Hematopoietic multipotent progenitor cell treated with erythropoietin and hydrocortisone succinate and interleukin-3 and kit ligand, for 17 days (in vitro differentiated cells): ENCODE data around the gene M1AP.

ENCODE experiments used
- DNase-seq: peaks from one replicate; pipeline ENCODE4 v3.0.0-alpha.2; 2015; ENCODE audit warnings: low spot score

Gene M1AP

GRCh38 chr2:74546004-74546403 is 102.1 kb downstream of the M1AP start:
- no peak for DNase-seq

GRCh38 chr2:74544634-74545033 is 103.5 kb downstream of the M1AP start:
- DNase-seq, result no peak

- no peak for DNase-seq
These were observed 105.2 kb downstream of the M1AP start for GRCh38 chr2:74542978-74543377.

DNA sequence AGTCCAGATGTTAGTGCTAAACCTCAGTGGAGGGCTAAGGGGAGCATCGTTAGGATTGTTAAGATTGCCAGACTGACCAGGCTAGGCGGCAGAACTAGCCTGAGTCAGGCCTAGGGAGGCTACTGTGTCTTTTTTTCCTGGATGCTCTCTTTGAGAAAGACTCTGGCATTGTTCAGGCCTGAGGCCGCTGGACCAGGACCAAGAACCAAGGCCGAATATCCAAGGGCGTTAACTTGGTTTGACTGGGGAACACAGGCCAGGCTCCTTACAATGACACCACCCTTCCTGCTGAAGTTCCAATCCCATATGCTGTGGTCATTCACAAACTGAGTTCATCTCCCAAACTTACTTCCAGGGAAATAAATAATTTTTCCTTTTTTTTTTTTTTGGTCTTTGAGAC is 107.8 kb downstream of the M1AP start:
- no peak for DNase-seq

- DNase-seq, result no peak
These were observed 109.2 kb downstream of the M1AP start for GRCh38 chr2:74538881-74539339.

DNA sequence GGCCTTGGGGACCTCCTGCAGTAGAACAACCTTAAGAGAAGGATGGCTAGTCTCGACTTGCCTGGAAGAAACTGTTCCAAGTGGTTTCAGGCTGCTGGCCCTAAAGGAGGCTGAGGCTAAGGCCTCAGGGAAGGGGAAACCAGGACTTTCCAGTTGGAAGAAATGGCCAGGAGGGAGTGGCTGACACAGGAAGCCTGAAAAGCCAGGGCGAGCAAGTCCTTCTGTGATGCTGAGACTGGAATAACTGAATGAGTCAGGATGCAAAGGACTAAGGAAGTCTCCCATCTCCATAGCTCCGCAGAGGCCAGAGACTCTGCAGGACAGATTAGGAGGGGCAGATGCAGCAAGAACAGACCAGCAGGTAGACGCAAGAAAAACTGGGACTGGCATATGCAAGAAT is 111.0 kb downstream of the M1AP start:
- DNase-seq, result no peak

DNA sequence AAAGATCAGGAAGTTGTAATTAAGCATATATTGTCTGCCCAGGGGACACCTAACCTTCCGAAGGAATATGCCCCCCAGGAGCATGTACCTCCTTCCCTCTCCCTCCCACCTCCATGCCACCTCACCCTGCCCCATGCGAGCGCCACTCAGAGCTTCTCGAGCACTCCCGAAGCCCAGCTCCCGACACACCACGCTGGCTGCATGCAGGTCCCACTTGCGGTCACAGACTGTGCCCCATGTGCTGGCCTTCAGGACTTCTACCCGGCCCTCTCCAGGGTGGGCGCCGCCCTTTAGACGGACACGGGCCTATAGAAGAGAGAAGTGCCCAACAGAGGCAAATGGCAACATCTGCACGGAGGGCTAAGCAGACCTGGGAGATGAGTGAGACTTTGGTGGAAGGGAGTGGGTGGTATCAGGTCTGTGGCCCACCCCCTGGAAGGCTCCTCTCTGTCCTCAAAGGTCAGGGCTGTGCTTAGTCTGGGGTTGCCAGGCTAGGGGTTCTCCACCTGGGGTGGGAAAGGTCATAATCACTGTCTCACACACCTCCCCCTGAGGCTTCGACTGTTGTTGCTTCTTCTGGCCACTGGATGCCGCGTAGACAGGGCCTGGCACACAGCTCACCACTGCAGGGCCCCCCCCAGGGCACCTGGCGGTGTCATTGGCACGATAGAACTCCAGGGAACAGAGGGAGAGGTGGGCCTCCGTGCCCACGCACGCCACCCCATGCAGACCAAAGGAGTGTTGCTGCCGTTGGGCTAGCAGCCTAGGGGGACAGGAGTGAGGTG is 111.8 kb downstream of the M1AP start:
- DNase-seq, result no peak

- no peak for DNase-seq
These were observed 112.6 kb downstream of the M1AP start for GRCh38 chr2:74535440-74535965.

DNA sequence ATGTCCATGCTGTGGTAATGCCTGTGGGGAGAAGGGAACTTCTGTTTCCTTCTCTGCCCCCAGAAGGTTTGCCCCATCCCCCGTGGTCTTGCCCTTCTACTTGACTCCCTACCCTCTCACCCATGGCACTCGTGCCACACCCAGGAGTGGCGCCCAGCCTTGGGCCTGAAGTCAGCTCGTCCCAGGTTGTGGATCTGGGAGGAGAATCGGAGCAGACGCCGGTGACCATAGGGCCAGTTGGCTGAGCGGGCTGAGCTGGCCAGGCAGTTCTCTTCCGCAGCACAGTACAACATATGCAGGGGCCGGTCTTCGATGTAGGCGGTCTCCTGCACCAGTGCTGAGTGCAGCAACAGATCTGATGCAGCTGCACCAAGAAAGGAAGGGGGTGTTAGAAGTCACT is 113.7 kb downstream of the M1AP start:
- no peak for DNase-seq

DNA sequence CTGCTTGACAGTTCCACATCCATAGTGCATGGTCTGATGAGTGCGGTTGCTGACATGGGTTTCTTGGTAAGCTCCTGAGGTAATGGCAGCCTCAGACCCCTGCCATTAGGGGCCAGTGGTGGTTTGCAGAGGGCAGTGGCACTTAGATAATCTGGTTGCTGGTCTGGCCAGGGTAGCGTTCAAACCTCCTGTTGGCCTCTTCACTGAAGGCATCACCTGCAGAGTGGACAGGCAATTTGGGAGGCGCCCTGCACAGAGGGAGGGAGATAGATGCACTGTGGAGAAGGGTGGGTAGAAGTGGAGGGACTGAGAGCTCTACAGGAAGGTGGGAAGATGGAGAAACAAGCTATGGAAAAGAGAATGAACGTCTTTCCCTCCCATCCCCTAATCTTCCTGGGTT is 114.7 kb downstream of the M1AP start:
- DNase-seq, result no peak

DNA sequence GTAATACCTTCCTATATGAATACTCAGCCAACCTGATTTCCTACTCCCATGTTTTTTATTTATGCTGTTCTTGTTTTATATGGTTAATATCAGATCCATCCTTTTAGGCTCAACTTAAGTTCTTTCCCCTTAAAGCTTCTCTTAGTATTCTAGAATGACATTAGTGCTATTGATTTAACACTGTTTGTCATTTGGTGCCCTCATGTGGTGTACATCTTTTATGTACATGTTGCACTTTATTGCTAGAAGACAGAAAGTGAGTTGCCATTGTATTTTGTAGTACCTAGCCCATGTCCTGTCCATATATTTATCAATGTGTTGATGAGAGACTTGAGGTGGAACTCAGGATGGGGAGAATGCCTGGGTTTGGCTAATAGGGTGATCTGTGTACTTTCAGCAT is 115.9 kb downstream of the M1AP start:
- peak; percentile 79 for DNase-seq

DNA sequence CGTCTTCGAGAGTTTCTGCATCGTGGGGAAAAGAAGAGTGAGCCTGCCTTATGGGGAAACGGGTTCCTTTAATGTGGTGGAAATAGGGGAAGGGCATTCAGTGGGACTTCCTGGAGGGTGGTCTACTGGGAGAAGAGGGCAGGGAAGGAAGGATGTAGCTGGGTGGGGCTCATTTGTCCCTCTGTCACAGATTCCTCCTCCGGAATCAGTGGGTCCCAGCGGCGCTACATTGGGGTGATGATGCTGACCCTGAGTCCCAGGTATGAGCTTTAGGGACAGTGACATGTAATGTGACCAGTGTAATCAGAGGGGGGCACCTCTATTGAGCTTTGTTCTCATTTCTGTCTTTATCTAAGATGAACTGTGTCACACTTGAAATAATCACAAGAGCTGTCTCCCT is 116.5 kb downstream of the M1AP start:
- no peak for DNase-seq

DNA sequence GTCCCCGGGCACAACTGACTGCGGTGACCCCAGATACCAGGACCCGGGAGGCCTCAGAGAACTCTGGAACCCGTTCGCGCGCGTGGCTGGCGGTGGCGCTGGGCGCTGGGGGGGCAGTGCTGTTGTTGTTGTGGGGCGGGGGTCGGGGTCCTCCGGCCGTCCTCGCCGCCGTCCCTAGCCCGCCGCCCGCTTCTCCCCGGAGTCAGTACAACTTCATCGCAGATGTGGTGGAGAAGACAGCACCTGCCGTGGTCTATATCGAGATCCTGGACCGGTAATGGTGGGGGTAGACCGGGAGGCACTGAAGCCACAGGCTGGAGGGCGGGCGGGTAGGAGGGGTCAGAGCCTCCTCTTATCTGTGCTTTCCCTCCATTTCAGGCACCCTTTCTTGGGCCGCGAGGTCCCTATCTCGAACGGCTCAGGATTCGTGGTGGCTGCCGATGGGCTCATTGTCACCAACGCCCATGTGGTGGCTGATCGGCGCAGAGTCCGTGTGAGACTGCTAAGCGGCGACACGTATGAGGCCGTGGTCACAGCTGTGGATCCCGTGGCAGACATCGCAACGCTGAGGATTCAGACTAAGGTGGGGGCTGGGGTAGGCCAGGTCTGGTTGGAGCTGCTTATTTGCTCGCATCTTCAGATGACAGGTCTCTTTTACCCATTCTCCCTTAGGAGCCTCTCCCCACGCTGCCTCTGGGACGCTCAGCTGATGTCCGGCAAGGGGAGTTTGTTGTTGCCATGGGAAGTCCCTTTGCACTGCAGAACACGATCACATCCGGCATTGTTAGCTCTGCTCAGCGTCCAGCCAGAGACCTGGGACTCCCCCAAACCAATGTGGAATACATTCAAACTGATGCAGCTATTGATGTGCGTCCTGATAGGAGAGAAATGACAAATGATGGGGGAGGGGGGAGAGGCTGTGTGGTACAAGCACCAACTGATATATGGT is 117.6 kb downstream of the M1AP start:
- peak; percentile 83 for DNase-seq

- DNase-seq, result peak; percentile 91
These were observed 118.5 kb downstream of the M1AP start, which contains the start of the genes AUP1 and HTRA2 for GRCh38 chr2:74529357-74530238. TSS of gene AUP1 (minus strand) at chr2:74529706. CDS start at chr2:74529629, 77 bp downstream. TSS of gene HTRA2 (plus strand) at chr2:74529933. CDS start at chr2:74530007, 74 bp downstream.

GRCh38 chr2:74528600-74529356 is 119.4 kb downstream of the M1AP start:
- DNase-seq, result no peak

DNA sequence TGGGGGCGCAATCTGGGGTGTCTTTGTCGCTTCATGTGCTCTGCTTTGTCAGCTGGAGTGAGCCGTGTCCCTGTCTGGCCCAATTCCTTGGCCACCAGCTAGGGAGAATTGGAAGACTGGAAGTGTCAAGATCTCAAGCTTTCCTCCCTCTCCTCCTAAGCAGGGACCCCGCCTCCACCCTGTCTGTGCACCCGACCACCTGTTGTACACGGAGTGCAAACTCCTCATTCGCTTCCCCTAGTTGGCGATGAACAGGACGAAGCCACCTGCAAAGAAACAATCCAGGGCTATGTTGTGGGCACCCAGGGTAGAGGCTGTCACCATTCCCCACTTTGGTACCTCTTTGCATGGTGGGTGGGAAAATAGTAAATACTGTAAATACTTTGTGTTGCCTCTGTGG is 120.4 kb downstream of the M1AP start:
- DNase-seq, result no peak

- no peak for DNase-seq
These were observed 121.4 kb downstream of the M1AP start for GRCh38 chr2:74526649-74527230.

DNA sequence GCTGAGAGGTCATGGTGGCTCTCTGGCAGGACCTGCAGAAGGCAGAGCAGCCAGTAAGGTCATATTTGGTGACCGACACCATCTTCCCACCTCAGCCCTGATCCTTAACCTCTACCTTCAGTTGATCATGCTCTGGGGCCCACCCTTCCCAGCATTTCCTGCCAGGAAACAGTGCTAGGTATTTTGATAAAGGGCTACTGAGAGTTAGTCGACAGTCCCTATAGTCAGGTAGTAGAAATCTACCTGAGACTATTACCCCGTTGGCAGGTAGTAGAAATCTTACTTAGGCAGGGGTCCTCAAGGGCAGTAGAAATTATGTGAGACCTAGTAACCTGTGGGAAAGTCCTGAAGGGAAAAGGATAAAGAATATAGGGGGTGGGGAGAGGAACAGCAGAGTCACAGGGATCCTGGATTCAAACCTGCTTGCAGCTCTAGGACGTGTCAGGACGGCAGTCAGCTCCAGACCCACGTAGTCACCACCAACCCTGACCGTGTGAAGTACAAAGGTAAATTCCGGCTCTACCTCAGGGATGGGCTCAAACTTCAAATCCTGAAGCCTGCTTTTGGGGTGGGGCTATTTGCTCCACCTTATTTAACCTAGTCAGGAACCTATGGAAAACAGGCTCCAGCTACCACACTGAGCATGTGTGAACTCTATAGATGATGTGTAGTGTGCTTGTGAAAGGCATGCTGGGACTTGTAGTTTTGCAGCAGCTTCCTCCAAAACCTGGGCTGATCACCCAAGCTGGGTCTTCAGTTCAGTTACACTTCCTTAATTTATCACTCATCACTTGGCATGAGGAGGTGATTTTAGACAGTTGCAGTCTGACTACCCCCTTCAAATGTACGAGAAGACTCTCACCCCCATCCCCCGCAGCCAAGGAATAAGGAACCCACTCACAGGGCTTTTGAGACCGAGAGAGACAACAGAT is 122.1 kb downstream of the M1AP start, which contains the start of gene DQX1:
Gene DQX1, minus strand, starts transcription at position 515 of the 932 bp plus-strand sequence. Its CDS starts 502 bp downstream, at position 13.
- DNase-seq, result peak; percentile 28
